ENCODE results near the gene PPP6R2.

- TF ChIP-seq CTCF (optimal IDR thresholded peaks at IDR 0.05 in 1 of 3, IDR thresholded peaks at IDR 0.05 in 1 of 3, conservative IDR thresholded peaks at IDR 0.05 in 1 of 3; ENCODE audit: extremely low read depth in 1 of 3, insufficient read depth in 2 of 3, low read length in 3 of 3) (no peak), EZH2 (IDR thresholded peaks at IDR 0.05; ENCODE audit: low read length) (no peak)
Measured at GRCh38 chr22:50488006-50488677, 145.0 kb downstream of the PPP6R2 start.

Measured in keratinocyte (primary cell).